GM12891 (cell line): ENCODE measurements around the gene CDH23.

Source experiments
- PAX5 ChIP-seq: IDR thresholded peaks from 2 replicates; pipeline ENCODE4 v1.6.1; 2011; ENCODE audit warnings: low read length, moderate library complexity, mild to moderate bottlenecking; ENCODE audit not compliant: insufficient read depth, severe bottlenecking
- POLR2A ChIP-seq: IDR thresholded peaks from 2 replicates; pipeline ENCODE4 v1.6.1; 2011; ENCODE audit warnings: low read depth, low read length, control low read depth
- POLR2AphosphoS5 ChIP-seq: IDR thresholded peaks from 2 replicates; pipeline ENCODE4 v1.6.1; 2011; ENCODE audit warnings: low read depth, low read length, control low read depth
- POU2F2 ChIP-seq: IDR thresholded peaks from 2 replicates; pipeline ENCODE4 v1.6.1; 2011; ENCODE audit warnings: low read depth, mild to moderate bottlenecking, control low read depth, low read length, moderate library complexity
- SPI1 ChIP-seq: IDR thresholded peaks from 2 replicates; pipeline ENCODE4 v1.6.1; 2011; ENCODE audit warnings: low read depth, low read length, control low read depth
- TAF1 ChIP-seq: IDR thresholded peaks from 2 replicates; pipeline ENCODE4 v1.6.1; 2011; ENCODE audit warnings: low read depth, low read length, control low read depth

DNA sequence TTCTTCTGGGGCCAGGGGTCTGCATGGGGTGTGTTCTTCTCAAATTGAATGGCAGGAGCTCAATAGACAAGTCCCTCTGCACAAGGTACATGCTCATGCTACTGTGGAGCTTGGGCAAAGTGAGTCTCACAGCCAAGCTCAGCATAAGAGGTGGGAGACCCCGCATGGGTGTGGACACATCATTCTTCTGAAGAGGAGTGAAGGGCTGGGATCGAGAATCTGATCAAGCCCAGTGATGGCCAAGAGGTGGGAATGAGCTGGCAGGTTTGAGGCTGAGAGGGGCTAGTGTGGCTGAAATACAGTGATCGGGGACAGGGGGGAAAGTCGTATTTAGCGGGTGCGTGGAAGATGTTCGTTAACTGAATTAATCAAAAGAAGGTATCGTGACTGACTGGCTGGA lies 32.6 kb downstream of the CDH23 start:
- TF ChIP-seq POLR2AphosphoS5 (no peak), POLR2A (no peak), SPI1 (no peak), TAF1 (no peak), PAX5 (no peak), POU2F2 (no peak)
